Mesothelial cell of epicardium (in vitro differentiated cells): Measurements from ENCODE around the gene HEATR5A. TPM values are rescaled to one million over a fixed set of nuclear protein-coding genes. Genes with fewer than 3 reads are reported as not detected.
"Not testable (repeated sequence)": the region's sequence is repeated elsewhere in the genome, so short reads cannot be mapped to it uniquely, and the experiment has no call there.

Source experiments
- DNase-seq, 2 experiments: peaks; one replicate each; pipeline ENCODE4 v3.0.0; 2021; ENCODE audit warnings: low spot score in 2 of 2; ENCODE audit not compliant: unreplicated experiment in 2 of 2
- H3K27ac Mint-ChIP-seq: 2 replicates; pipeline ENCODE4 v1.8.0; 2021; ENCODE audit warnings: mixed read lengths
- H3K27me3 Mint-ChIP-seq: 2 replicates; pipeline ENCODE4 v1.8.0; 2021; ENCODE audit warnings: low read depth, mixed read lengths
- H3K36me3 Mint-ChIP-seq: 2 replicates; pipeline ENCODE4 v1.8.0; 2021; ENCODE audit warnings: mixed read lengths
- H3K4me1 Mint-ChIP-seq: 2 replicates; pipeline ENCODE4 v1.8.0; 2021; ENCODE audit warnings: mixed read lengths
- H3K4me3 Mint-ChIP-seq: 2 replicates; pipeline ENCODE4 v1.8.0; 2021; ENCODE audit warnings: mild to moderate bottlenecking, moderate library complexity, mixed read lengths
- H3K9me3 Mint-ChIP-seq: 2 replicates; pipeline ENCODE4 v1.8.0; 2021; ENCODE audit warnings: mixed read lengths
- total RNA-seq: library from RNA; stranded (reverse); gene quantifications from 3 replicates; pipeline ENCODE4 v1.2.1, GENCODE V29; 2021
- TF ChIP-seq, protein P1 (sequence below): fragments of 200-600 bp; sonication (generic); IDR thresholded peaks from one replicate; pipeline ENCODE4 v1.5.0; 2021; ENCODE audit warnings: antibody characterized with exemption; ENCODE audit not compliant: unreplicated experiment

HEATR5A gene
- total RNA-seq, 1 donor from 2014 or later: 21.5 TPM

DNA sequence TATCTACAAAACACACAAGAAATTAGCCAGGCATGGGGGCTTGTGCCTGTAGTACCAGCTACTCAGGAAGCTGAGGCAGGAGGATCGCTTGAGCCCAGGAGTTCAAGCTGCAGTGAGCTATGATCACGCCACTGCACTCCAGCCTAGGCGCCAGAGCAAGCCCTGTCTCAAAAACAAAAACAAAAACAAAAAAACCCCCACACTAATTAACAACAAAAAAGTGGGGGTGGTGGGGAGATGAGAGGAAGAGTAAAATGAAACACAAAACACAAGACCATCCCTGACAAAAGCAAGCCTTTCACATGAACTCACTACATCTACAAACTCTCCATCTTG is 158.9 kb downstream of the HEATR5A start:
- H3K27ac Mint-ChIP-seq: no peak overlapping the region
- H3K36me3 Mint-ChIP-seq: no peaks in the 10 kb centered on the region
- no peaks in the 10 kb centered on the region for H3K27me3 Mint-ChIP-seq
- no peak overlapping the region for H3K4me3 Mint-ChIP-seq
- TF ChIP-seq, protein P1, sequence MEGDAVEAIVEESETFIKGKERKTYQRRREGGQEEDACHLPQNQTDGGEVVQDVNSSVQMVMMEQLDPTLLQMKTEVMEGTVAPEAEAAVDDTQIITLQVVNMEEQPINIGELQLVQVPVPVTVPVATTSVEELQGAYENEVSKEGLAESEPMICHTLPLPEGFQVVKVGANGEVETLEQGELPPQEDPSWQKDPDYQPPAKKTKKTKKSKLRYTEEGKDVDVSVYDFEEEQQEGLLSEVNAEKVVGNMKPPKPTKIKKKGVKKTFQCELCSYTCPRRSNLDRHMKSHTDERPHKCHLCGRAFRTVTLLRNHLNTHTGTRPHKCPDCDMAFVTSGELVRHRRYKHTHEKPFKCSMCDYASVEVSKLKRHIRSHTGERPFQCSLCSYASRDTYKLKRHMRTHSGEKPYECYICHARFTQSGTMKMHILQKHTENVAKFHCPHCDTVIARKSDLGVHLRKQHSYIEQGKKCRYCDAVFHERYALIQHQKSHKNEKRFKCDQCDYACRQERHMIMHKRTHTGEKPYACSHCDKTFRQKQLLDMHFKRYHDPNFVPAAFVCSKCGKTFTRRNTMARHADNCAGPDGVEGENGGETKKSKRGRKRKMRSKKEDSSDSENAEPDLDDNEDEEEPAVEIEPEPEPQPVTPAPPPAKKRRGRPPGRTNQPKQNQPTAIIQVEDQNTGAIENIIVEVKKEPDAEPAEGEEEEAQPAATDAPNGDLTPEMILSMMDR: no peak
- no peaks in the 10 kb centered on the region for H3K9me3 Mint-ChIP-seq
- DNase-seq: no peak
- peaks cover 11% of the 10 kb centered on the region for H3K4me1 Mint-ChIP-seq

DNA sequence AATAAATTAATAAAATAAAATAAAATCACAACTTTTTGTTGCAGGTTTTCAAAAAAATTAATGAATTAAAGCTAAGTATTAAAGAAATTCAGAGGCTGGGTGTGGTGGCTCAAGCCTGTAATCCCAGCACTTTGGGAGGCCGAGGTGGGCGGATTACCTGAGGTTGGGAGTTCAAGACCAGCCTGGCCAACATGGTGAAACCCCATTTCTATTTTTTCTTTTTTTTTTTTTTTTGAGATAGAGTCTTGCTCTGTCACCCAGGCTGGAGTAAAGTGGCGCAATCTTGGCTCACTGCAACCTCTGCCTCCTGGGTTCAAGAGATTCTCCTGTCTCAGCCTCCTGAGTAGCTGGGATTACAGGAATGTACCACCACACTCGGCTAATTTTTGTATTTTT is 161.3 kb downstream of the HEATR5A start:
- not testable (repeated sequence) for H3K27ac Mint-ChIP-seq, H3K4me3 Mint-ChIP-seq, H3K36me3 Mint-ChIP-seq, H3K9me3 Mint-ChIP-seq, DNase-seq, H3K27me3 Mint-ChIP-seq
- H3K4me1 Mint-ChIP-seq: peaks cover 11% of the 10 kb centered on the region

DNA sequence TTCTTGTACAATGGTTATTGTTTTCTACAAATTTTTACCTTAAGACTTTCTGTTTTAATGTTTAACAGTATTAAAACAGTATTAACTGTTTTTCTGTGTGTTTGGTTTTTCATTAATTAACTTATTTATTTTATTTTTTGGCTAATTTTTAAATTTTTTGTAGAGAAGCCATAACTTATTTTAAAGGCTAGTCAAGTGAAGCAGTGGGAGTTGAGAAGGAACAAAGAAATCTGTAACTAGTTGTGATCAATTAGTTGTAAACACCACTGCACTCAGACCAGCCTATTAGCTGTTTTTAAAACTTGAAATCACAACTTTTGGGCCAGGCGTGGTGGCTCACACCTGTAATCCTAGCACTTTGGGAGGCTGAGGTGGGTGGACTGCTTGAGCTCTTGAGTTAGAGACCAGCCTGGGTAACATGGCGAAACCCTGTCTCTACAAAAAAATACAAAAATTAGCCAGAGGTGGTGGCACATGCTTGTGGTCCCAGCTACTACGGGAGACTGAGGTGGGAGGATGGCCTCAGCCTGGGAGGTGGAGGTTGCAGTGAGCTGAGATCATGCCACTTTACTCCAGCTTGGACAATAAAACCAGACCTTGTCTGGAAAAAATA is 161.8 kb downstream of the HEATR5A start:
- no peaks in the 10 kb centered on the region for H3K27me3 Mint-ChIP-seq
- no peaks in the 10 kb centered on the region for H3K9me3 Mint-ChIP-seq
- H3K36me3 Mint-ChIP-seq: no peaks in the 10 kb centered on the region
- no peak overlapping the region for H3K27ac Mint-ChIP-seq
- no peak for DNase-seq
- no peak overlapping the region for H3K4me3 Mint-ChIP-seq
- H3K4me1 Mint-ChIP-seq: peaks cover 10% of the 10 kb centered on the region
- TF ChIP-seq, protein P1: no peak

DNA sequence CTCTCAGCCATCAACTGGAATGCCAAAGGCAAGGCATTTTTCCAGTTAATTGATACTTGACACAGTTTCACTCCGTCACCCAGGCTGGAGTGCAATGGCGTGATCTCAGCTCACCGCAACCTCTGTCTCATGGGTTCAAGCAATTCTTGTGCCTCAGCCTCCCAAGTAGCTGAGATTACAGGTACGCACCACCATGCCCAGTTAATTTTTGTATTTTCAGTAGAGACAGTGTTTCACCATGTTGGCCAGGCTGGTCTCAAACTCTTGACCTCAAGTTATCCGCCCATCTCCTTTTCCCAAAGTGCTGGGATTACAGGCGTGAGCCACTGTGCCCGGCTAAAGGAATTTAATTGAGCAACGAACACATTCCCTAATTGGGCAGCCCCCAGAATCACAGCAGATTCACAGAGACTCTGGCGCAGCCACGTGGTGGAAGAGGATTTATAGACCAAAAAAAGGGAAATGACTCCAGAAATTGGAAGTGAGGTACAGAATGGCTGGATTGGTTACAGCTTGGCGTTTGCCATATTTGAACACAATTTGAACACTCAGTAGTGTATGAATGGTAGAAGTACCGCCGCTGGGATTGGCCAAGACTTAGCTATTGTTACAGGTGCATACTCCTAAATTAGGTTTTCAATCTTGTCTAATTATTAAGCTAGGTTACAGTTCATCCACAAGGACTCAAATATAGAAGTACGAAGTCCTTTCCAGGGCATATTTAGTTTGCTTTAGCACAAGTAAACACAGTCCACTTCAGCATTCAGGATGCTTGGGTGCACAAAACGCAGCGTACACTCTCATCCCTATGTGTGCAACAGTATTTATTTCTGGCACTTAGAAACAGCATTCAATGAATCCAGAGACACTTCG is 162.6 kb downstream of the HEATR5A start:
- DNase-seq, H3K9me3 Mint-ChIP-seq, H3K27me3 Mint-ChIP-seq, H3K36me3 Mint-ChIP-seq, H3K27ac Mint-ChIP-seq, H3K4me1 Mint-ChIP-seq, H3K4me3 Mint-ChIP-seq: not testable (repeated sequence)

DNA sequence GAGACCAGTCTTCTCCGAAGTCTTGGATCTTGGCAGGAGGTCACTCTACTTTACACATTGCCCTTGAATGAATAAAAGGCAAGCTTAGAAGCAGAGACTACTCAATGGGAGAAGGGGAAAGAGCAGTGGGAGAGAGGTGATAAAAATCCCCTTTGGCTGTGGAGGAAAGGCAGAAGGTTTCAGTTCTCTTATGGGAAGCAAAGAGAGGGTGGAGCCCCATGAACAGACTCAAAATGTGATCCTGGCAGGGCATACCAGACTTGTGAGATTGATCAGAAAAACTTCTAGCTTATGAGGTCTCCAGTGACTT is 163.2 kb downstream of the HEATR5A start:
- H3K9me3 Mint-ChIP-seq: no peaks in the 10 kb centered on the region
- peaks cover 4% of the 10 kb centered on the region for H3K4me1 Mint-ChIP-seq
- DNase-seq: no peak
- TF ChIP-seq, protein P1: no peak
- H3K27ac Mint-ChIP-seq: no peak overlapping the region
- no peaks in the 10 kb centered on the region for H3K27me3 Mint-ChIP-seq
- H3K4me3 Mint-ChIP-seq: no peak overlapping the region
- no peaks in the 10 kb centered on the region for H3K36me3 Mint-ChIP-seq

DNA sequence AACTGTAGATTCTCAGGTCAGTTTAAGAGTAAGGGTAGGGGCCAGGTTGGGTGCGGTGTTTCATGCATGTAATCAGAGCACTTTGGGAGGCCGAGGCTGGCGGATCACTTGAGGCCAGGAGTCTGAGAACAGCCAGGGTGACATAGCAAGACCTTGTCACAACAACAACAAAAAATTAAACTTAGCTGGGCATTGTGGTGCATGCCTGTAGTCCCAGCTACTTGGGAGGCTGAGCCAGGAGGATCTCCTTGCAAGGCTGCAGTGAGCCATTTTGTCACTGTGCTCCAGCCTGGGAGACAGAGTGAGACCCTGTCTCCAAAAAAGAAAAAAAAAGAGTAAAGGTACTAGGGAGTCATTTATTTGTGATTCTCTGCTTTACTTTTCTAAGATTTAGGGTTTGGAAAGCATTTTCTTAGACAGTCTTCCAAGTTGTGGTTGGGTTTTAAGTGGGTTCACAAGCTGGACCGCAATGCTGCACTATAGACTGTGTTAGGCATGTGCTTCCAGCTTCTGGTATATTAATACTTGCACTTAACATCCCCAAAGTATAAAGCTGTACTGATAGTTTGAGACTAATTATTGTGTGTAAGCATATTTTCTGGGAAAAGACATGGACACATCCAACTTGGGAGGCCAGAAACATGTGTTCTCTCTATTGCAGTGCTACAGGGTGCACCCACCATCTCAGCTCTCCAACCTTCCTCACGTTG is 163.7 kb downstream of the HEATR5A start:
- H3K36me3 Mint-ChIP-seq: no peaks in the 10 kb centered on the region
- H3K27ac Mint-ChIP-seq: no peak overlapping the region
- H3K9me3 Mint-ChIP-seq: no peaks in the 10 kb centered on the region
- DNase-seq: no peak
- TF ChIP-seq, protein P1: no peak
- no peaks in the 10 kb centered on the region for H3K27me3 Mint-ChIP-seq
- H3K4me3 Mint-ChIP-seq: no peak overlapping the region
- H3K4me1 Mint-ChIP-seq: no peaks in the 10 kb centered on the region

DNA sequence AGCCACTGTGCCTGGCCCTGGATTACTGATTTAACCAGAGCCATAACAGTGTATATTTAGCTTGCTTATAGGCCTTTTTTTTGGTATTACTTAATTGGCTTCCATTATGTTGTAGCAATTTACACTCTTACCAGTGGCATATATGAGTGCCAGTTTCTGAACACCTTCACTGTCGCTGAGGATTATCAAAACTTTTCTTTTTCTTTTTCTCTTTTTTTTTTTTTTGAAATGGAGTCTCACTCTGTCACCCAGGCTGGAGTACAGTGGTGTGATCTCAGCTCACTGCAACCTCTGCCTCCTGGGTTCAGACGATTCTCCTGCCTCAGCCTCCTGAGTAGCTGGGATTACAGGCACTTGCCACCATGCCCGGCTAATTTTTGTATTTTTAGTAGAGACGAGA is 164.4 kb downstream of the HEATR5A start:
- not testable (repeated sequence) for H3K36me3 Mint-ChIP-seq, H3K9me3 Mint-ChIP-seq, DNase-seq, H3K27me3 Mint-ChIP-seq, H3K27ac Mint-ChIP-seq, H3K4me3 Mint-ChIP-seq, H3K4me1 Mint-ChIP-seq
